Ovary (tissue), 3 donors: ENCODE results near the gene MNAT1.

Experiments
- CTCF ChIP-seq, 3 donors: fragments of 450-650 bp in 2 of 3; fragments of 200-600 bp in 1 of 3; IDR thresholded peaks; one replicate each; pipeline versions ENCODE4 v1.5.1 to v1.8.0; 2016 to 2022; ENCODE audit warnings: antibody characterized with exemption in 3 of 3, mild to moderate bottlenecking in 1 of 3
- EP300 ChIP-seq: sonication (generic); formaldehyde crosslinking; IDR thresholded peaks from one replicate; pipeline ENCODE4 v1.6.1; 2017; ENCODE audit warnings: antibody characterized with exemption
- donor health status: DM: no; HTN: no; CAD: no.

GRCh38 chr14:60796434-60796833, 61.9 kb downstream of the MNAT1 start:
- no peak for TF ChIP-seq CTCF (IDR thresholded peaks at IDR 0.05)
- TF ChIP-seq EP300: no peak
